ENCODE results near the gene CFAP57.

CFAP57 gene

GRCh38 chr1:43302201-43302600, 130.1 kb downstream of the CFAP57 start:
- no peak overlapping the region for H3K4me3 ChIP-seq (ENCODE audit: low read depth in 1 of 2, low read length in 2 of 2)
- no peak overlapping the region for H3K27ac ChIP-seq (ENCODE audit: low read length)
- no peak for DNase-seq
- H3K27me3 ChIP-seq (ENCODE audit: insufficient read depth, low read length, poor library complexity), result peaks cover 10% of the 10 kb centered on the region
- H3K36me3 ChIP-seq (ENCODE audit: insufficient read depth, low read length), result no peaks in the 10 kb centered on the region
- H3K9me3 ChIP-seq (ENCODE audit: insufficient read depth, low read length, severe bottlenecking), result no peaks in the 10 kb centered on the region
- no peak overlapping the region for H3K4me2 ChIP-seq (ENCODE audit: insufficient read depth, low read length)
- no peak overlapping the region for H3K9ac ChIP-seq (ENCODE audit: low read depth, low read length)
- H2AFZ ChIP-seq (ENCODE audit: low read depth, low read length), result no peak overlapping the region
- TF ChIP-seq, protein P1, sequence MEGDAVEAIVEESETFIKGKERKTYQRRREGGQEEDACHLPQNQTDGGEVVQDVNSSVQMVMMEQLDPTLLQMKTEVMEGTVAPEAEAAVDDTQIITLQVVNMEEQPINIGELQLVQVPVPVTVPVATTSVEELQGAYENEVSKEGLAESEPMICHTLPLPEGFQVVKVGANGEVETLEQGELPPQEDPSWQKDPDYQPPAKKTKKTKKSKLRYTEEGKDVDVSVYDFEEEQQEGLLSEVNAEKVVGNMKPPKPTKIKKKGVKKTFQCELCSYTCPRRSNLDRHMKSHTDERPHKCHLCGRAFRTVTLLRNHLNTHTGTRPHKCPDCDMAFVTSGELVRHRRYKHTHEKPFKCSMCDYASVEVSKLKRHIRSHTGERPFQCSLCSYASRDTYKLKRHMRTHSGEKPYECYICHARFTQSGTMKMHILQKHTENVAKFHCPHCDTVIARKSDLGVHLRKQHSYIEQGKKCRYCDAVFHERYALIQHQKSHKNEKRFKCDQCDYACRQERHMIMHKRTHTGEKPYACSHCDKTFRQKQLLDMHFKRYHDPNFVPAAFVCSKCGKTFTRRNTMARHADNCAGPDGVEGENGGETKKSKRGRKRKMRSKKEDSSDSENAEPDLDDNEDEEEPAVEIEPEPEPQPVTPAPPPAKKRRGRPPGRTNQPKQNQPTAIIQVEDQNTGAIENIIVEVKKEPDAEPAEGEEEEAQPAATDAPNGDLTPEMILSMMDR (IDR thresholded peaks at IDR 0.05; ENCODE audit: borderline replicate concordance, extremely low read depth, low read length, poor library complexity, severe bottlenecking), result no peak
- no peak for TF ChIP-seq EZH2 (IDR thresholded peaks at IDR 0.05; ENCODE audit: borderline replicate concordance, low read depth, low read length, severe bottlenecking)
- H3K79me2 ChIP-seq (ENCODE audit: insufficient read depth, low read length), result no peaks in the 10 kb centered on the region
- no peaks in the 10 kb centered on the region for H4K20me1 ChIP-seq (ENCODE audit: insufficient read depth, low read length)
- ATAC-seq (ENCODE audit: insufficient read depth, low read depth), result no peak
- H3K4me1 ChIP-seq (ENCODE audit: insufficient read depth, low read length), result no peaks in the 10 kb centered on the region

DNA sequence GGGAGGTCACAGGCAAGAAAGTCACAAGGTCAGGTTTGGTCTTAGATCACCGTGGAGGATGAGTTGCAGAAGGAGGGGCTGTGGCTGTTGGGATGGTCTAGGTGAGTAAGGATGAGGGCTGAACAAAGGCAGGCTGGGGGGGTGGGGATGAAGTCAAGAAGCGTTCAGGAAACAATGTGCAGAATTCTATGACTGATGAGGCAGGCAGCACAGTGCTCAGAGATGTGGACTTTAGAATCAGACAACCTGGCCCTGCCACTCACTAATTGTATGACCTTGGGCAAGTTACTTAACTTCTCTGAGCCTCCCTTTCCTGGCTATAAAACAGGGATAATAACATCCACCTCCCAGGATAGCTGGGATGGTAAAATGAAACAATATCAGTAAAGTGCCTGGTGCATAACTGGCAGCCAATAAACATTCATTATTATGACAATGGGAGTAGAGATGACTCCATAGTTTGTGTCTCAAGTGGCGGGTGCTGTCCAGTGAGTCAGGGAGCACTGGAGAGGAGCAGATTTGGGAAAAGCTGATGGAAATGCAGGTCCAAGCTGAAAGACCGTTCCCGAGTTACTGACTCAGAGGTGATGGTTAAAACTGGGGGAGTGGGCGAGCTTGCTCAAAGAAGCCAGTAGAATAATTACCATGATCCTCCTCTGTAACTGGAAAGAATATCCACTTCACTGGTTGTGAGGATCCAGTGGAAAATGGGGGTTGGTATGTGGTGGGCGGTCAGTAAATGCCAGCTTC, 130.8 kb downstream of the CFAP57 start:
- ATAC-seq (ENCODE audit: insufficient read depth, low read depth) (no peak), DNase-seq (no peak)
- Histone ChIP-seq H3K9ac (ENCODE audit: low read depth, low read length) (no peak overlapping the region), H3K4me2 (ENCODE audit: insufficient read depth, low read length) (no peak overlapping the region), H3K27me3 (ENCODE audit: insufficient read depth, low read length, poor library complexity) (peaks cover 10% of the 10 kb centered on the region), H3K9me3 (ENCODE audit: insufficient read depth, low read length, severe bottlenecking) (no peaks in the 10 kb centered on the region), H3K4me1 (ENCODE audit: insufficient read depth, low read length) (no peaks in the 10 kb centered on the region), H4K20me1 (ENCODE audit: insufficient read depth, low read length) (no peaks in the 10 kb centered on the region), H3K4me3 (ENCODE audit: low read depth in 1 of 2, low read length in 2 of 2) (no peak overlapping the region), H2AFZ (ENCODE audit: low read depth, low read length) (no peak overlapping the region), H3K36me3 (ENCODE audit: insufficient read depth, low read length) (no peaks in the 10 kb centered on the region), H3K27ac (ENCODE audit: low read length) (no peak overlapping the region), H3K79me2 (ENCODE audit: insufficient read depth, low read length) (no peaks in the 10 kb centered on the region)
- TF ChIP-seq EZH2 (IDR thresholded peaks at IDR 0.05; ENCODE audit: borderline replicate concordance, low read depth, low read length, severe bottlenecking), result no peak

- Histone ChIP-seq H3K27me3 (ENCODE audit: insufficient read depth, low read length, poor library complexity) (peaks cover 10% of the 10 kb centered on the region), H3K4me1 (ENCODE audit: insufficient read depth, low read length) (no peaks in the 10 kb centered on the region), H4K20me1 (ENCODE audit: insufficient read depth, low read length) (no peaks in the 10 kb centered on the region), H3K79me2 (ENCODE audit: insufficient read depth, low read length) (no peaks in the 10 kb centered on the region), H3K9me3 (ENCODE audit: insufficient read depth, low read length, severe bottlenecking) (no peaks in the 10 kb centered on the region), H2AFZ (ENCODE audit: low read depth, low read length) (no peak overlapping the region), H3K9ac (ENCODE audit: low read depth, low read length) (no peak overlapping the region), H3K27ac (ENCODE audit: low read length) (no peak overlapping the region), H3K4me2 (ENCODE audit: insufficient read depth, low read length) (no peak overlapping the region), H3K36me3 (ENCODE audit: insufficient read depth, low read length) (no peaks in the 10 kb centered on the region), H3K4me3 (ENCODE audit: low read depth in 1 of 2, low read length in 2 of 2) (no peak overlapping the region)
- DNase-seq (no peak), ATAC-seq (ENCODE audit: insufficient read depth, low read depth) (no peak)
- TF ChIP-seq EZH2 (IDR thresholded peaks at IDR 0.05; ENCODE audit: borderline replicate concordance, low read depth, low read length, severe bottlenecking), result no peak
- TF ChIP-seq, protein P1 (IDR thresholded peaks at IDR 0.05; ENCODE audit: borderline replicate concordance, extremely low read depth, low read length, poor library complexity, severe bottlenecking), result no peak
These were observed 131.6 kb downstream of the CFAP57 start for GRCh38 chr1:43303471-43304313.
